G401.6 (cell line): ENCODE results near the gene EMC8.
"Not testable (repeated sequence)": the region's sequence is repeated elsewhere in the genome, so short reads cannot be mapped to it uniquely, and the experiment has no call there.

ENCODE experiments used
- FAIRE-seq: peaks from 2 replicates; lab custom pipeline; 2012; peaks lifted over from hg19 to GRCh38; lab: Jason Lieb, UNC

Gene EMC8

GRCh38 chr16:85812031-85812807 is 12.9 kb upstream of the EMC8 start:
- FAIRE-seq, result no peak

GRCh38 chr16:85810742-85811115 is 11.4 kb upstream of the EMC8 start:
- no peak for FAIRE-seq

- FAIRE-seq, result no peak
Measured at GRCh38 chr16:85810097-85810741, 10.9 kb upstream of the EMC8 start.

GRCh38 chr16:85809645-85810044 is 10.3 kb upstream of the EMC8 start:
- FAIRE-seq, result no peak

- no peak for FAIRE-seq
Measured at GRCh38 chr16:85808926-85809325, 9.6 kb upstream of the EMC8 start.

GRCh38 chr16:85808104-85808503 is 8.8 kb upstream of the EMC8 start:
- not testable (repeated sequence) for FAIRE-seq

GRCh38 chr16:85807340-85807739 is 8.0 kb upstream of the EMC8 start:
- FAIRE-seq, result not testable (repeated sequence)

GRCh38 chr16:85806539-85806938 is 7.2 kb upstream of the EMC8 start:
- FAIRE-seq, result no peak

- no peak for FAIRE-seq
Measured at GRCh38 chr16:85805442-85806045, 6.2 kb upstream of the EMC8 start.

GRCh38 chr16:85803570-85803969 is 4.2 kb upstream of the EMC8 start:
- FAIRE-seq, result no peak

- no peak for FAIRE-seq
Measured at GRCh38 chr16:85800321-85800669, 951 bp upstream of the EMC8 start.

GRCh38 chr16:85798901-85799496 is 345 bp downstream of the EMC8 start:
- FAIRE-seq, result no peak

GRCh38 chr16:85798283-85798776 is 1.0 kb downstream of the EMC8 start:
- no peak for FAIRE-seq

- no peak for FAIRE-seq
Measured at GRCh38 chr16:85796599-85796998, 2.7 kb downstream of the EMC8 start.

GRCh38 chr16:85796152-85796551 is 3.2 kb downstream of the EMC8 start:
- no peak for FAIRE-seq

- FAIRE-seq, result no peak
Measured at GRCh38 chr16:85794696-85795095, 4.6 kb downstream of the EMC8 start.

GRCh38 chr16:85793662-85794298 is 5.6 kb downstream of the EMC8 start:
- FAIRE-seq, result no peak

GRCh38 chr16:85789773-85790172 is 9.6 kb downstream of the EMC8 start:
- FAIRE-seq, result no peak

GRCh38 chr16:85788819-85789218 is 10.5 kb downstream of the EMC8 start:
- FAIRE-seq, result no peak

GRCh38 chr16:85785927-85786326 is 13.4 kb downstream of the EMC8 start:
- FAIRE-seq, result no peak

- no peak for FAIRE-seq
Measured at GRCh38 chr16:85784813-85785212, 14.5 kb downstream of the EMC8 start.

GRCh38 chr16:85783441-85783840 is 15.9 kb downstream of the EMC8 start:
- FAIRE-seq, result no peak

- FAIRE-seq, result no peak
Measured at GRCh38 chr16:85782451-85782850, 16.9 kb downstream of the EMC8 start.
